Activated naive CD4-positive, alpha-beta T cell treated with anti-CD3 and anti-CD28 coated beads, Interleukin-2, amount 10 ng/mL, durations not matched to agents 7 days and 5 days (primary cell): ENCODE data around the gene AHRR.

Experiments
- CTCF ChIA-PET: fragments of 350-600 bp; sonication (Branson Sonifier 250); formaldehyde crosslinking; loops from one replicate; lab custom pipeline; 2021; ENCODE audit warnings: antibody characterized with exemption; lab: Charles Lee
- DNase-seq: peaks from one replicate; pipeline ENCODE4 v3.0.0-alpha.2; 2020
- H3K27ac Mint-ChIP-seq: one replicate; pipeline ENCODE4 v1.8.0; 2021; ENCODE audit warnings: mild to moderate bottlenecking, moderate library complexity, mixed read lengths
- H3K27me3 Mint-ChIP-seq: one replicate; pipeline ENCODE4 v1.8.0; 2021; ENCODE audit warnings: mild to moderate bottlenecking, mixed read lengths
- H3K36me3 Mint-ChIP-seq: one replicate; pipeline ENCODE4 v1.8.0; 2021; ENCODE audit warnings: mixed read lengths
- H3K4me1 Mint-ChIP-seq: one replicate; pipeline ENCODE4 v1.8.0; 2021; ENCODE audit warnings: mixed read lengths
- H3K4me3 Mint-ChIP-seq: one replicate; pipeline ENCODE4 v1.8.0; 2021; ENCODE audit warnings: mild to moderate bottlenecking, moderate library complexity, mixed read lengths
- H3K9me3 Mint-ChIP-seq: one replicate; pipeline ENCODE4 v1.8.0; 2021; ENCODE audit warnings: mixed read lengths

AHRR gene

GRCh38 chr5:437281-437771 is 115.8 kb downstream of the AHRR start:
- Mint-ChIP-seq H3K4me1 (peaks cover 15% of the 10 kb centered on the region), H3K9me3 (no peaks in the 10 kb centered on the region), H3K4me3 (no peak overlapping the region), H3K27me3 (no peaks in the 10 kb centered on the region), H3K27ac (no peak overlapping the region), H3K36me3 (no peaks in the 10 kb centered on the region)
- no peak for DNase-seq
- CTCF ChIA-PET = interaction anchor here (1.1 to 1.8 kb wide), 4 partner anchors 9 to 249 kb away, joined by 3 to 4 read pairs (median 4); no protein-coding TSS in a partner anchor

GRCh38 chr5:438481-438981 is 117.0 kb downstream of the AHRR start:
- H3K4me1 Mint-ChIP-seq = peaks cover 21% of the 10 kb centered on the region
- H3K36me3 Mint-ChIP-seq = peaks cover 3% of the 10 kb centered on the region
- DNase-seq = peak; percentile 15
- H3K27ac Mint-ChIP-seq = no peak overlapping the region
- CTCF ChIA-PET = interaction anchor here (1.1 to 1.8 kb wide), 2 partner anchors 10 to 250 kb away, joined by 3 to 4 read pairs; no protein-coding TSS in a partner anchor
- H3K27me3 Mint-ChIP-seq = no peaks in the 10 kb centered on the region
- H3K4me3 Mint-ChIP-seq = no peak overlapping the region
- H3K9me3 Mint-ChIP-seq = no peaks in the 10 kb centered on the region

GRCh38 chr5:439181-439580 is 117.7 kb downstream of the AHRR start:
- H3K4me3 Mint-ChIP-seq = no peak overlapping the region
- no peaks in the 10 kb centered on the region for H3K9me3 Mint-ChIP-seq
- no peak overlapping the region for H3K27ac Mint-ChIP-seq
- peaks cover 25% of the 10 kb centered on the region for H3K4me1 Mint-ChIP-seq
- CTCF ChIA-PET = no interaction called here
- DNase-seq = no peak
- no peaks in the 10 kb centered on the region for H3K27me3 Mint-ChIP-seq
- H3K36me3 Mint-ChIP-seq = peaks cover 8% of the 10 kb centered on the region

GRCh38 chr5:439636-440035 is 118.1 kb downstream of the AHRR start:
- CTCF ChIA-PET = no interaction called here
- no peak overlapping the region for H3K4me3 Mint-ChIP-seq
- H3K9me3 Mint-ChIP-seq = no peaks in the 10 kb centered on the region
- H3K27ac Mint-ChIP-seq = no peak overlapping the region
- no peak for DNase-seq
- H3K4me1 Mint-ChIP-seq = peaks cover 30% of the 10 kb centered on the region
- peaks cover 12% of the 10 kb centered on the region for H3K36me3 Mint-ChIP-seq
- H3K27me3 Mint-ChIP-seq = no peaks in the 10 kb centered on the region

GRCh38 chr5:440401-441201 is 119.1 kb downstream of the AHRR start:
- CTCF ChIA-PET = no interaction called here

DNA sequence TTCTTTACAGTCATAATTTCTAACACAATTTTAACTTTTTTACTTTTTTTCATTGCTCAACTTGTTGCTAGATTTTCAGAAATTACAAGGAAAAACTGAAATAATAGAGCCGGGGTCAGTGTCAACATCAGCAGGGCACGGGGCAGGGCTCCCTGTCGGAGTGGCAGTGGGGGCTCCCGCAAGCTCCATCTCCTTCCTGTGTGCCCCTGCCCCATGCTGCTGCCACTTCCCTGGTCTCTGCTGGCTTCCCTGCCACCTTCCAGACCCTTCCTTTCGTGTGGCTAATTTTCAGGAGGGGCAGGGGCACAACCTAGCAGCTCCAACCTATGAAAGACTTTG is 120.5 kb downstream of the AHRR start:
- CTCF ChIA-PET = no interaction called here
- Mint-ChIP-seq H3K27me3 (no peaks in the 10 kb centered on the region), H3K36me3 (peaks cover 25% of the 10 kb centered on the region), H3K27ac (peak overlapping the region; percentile 93), H3K9me3 (no peaks in the 10 kb centered on the region), H3K4me1 (peaks cover 44% of the 10 kb centered on the region), H3K4me3 (peak overlapping the region; percentile 98)
- DNase-seq = no peak

More at GRCh38 chr5:440401-441201, 119.1 kb downstream of the AHRR start:
- H3K27me3 Mint-ChIP-seq = no peaks in the 10 kb centered on the region
- DNase-seq = peak; percentile 17
- H3K9me3 Mint-ChIP-seq = no peaks in the 10 kb centered on the region
- peaks cover 35% of the 10 kb centered on the region for H3K4me1 Mint-ChIP-seq
- H3K36me3 Mint-ChIP-seq = peaks cover 17% of the 10 kb centered on the region
- H3K27ac Mint-ChIP-seq = no peak overlapping the region
- no peak overlapping the region for H3K4me3 Mint-ChIP-seq

- H3K27ac Mint-ChIP-seq = peak within 1 kb of the TSS; percentile 93
- H3K9me3 Mint-ChIP-seq = no peaks in the 10 kb centered on the region
- peaks cover 27% of the 10 kb centered on the region for H3K36me3 Mint-ChIP-seq
- peak; percentile 81 for DNase-seq
- H3K4me1 Mint-ChIP-seq = peaks cover 44% of the 10 kb centered on the region
- CTCF ChIA-PET = no interaction called here
- peak within 1 kb of the TSS; percentile 98 for H3K4me3 Mint-ChIP-seq
- H3K27me3 Mint-ChIP-seq = no peaks in the 10 kb centered on the region
Observed at GRCh38 chr5:442335-443238, 121.1 kb downstream of the AHRR start, which contains the start of gene EXOC3. TSS of gene EXOC3 (plus strand) at chr5:443176. CDS start at chr5:446206, 3,030 bp downstream.

DNA sequence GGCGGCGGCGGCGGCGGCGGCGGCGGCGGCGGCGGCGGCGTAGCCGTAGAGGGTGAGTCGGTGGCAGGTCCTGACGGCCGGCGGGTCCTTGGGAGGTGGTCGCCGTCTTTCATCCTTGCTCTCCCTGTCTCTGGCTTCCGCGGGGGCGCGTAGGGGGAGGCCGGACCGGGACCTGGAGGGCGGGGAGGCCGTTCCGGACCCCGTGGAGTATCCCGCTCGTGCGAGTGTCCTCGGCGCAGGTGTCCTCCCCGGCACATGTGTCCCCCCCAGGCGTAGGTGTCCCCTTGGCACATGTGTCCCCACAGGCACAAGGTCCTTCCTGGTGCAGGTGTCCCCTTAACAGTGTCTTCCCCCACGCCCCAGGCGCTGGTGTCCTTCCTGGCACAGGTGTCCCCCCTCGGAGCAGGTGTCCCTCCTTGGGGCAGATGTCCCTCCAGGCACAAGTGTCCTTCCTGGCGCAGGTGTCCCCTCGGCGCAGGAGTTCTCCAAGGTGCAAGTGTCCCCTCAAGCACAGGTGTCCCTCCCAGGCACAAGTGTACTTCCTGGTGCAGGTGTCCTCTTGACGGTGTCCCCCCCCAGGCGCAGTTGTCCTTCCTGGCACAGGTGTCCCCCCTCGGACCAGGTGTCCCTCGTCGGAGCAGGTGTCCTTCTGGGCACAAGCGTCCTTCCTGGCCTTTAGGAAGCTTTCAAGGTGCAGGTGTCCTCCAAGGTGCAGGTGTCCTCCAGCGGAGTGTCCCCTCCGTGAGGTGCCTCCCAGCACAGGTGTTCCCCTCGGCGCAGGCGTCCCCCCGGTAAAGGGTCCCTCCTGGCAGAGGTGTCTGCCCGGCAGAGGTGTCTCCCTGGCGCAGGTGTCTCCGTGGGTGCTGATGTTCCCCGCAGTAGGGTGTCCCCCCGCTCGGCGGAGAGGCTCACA is 122.0 kb downstream of the AHRR start:
- Mint-ChIP-seq H3K4me3 (peak overlapping the region; percentile 98), H3K27ac (peak overlapping the region; percentile 75), H3K4me1 (peaks cover 44% of the 10 kb centered on the region), H3K9me3 (no peaks in the 10 kb centered on the region), H3K27me3 (no peaks in the 10 kb centered on the region), H3K36me3 (peaks cover 35% of the 10 kb centered on the region)
- CTCF ChIA-PET = interaction anchor here (0.7 to 2.7 kb wide), 2 partner anchors 10 to 13 kb away, joined by 3 to 17 read pairs; no protein-coding TSS in a partner anchor
- peak; percentile 62 for DNase-seq

DNA sequence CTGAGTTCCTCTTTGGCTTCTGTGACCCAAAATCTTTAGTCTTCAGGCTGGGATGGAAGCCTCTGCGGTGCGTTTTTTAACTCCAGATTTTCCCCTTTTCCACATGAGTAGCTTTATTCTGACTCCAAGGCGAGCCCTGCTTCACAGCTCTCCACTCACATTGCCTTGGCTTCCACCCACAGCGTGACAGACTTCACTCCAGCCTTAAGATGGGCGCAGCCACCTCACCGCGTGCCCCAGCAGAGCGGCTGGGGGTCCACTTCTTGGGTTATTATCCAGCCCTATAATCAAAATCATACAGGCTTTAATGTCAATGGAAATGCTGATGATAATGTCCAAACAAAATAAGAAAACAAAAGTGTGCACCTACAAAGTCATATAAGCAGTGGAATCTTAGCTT is 122.7 kb downstream of the AHRR start:
- Mint-ChIP-seq H3K27me3 (no peaks in the 10 kb centered on the region), H3K9me3 (no peaks in the 10 kb centered on the region), H3K4me1 (peaks cover 46% of the 10 kb centered on the region), H3K36me3 (peaks cover 42% of the 10 kb centered on the region), H3K4me3 (peak overlapping the region; percentile 98), H3K27ac (peak overlapping the region; percentile 81)
- peak; percentile 11 for DNase-seq
- CTCF ChIA-PET = interaction anchor here (0.7 to 2.7 kb wide), 4 partner anchors 9 to 127 kb away, joined by 3 to 17 read pairs (median 5); no protein-coding TSS in a partner anchor

DNA sequence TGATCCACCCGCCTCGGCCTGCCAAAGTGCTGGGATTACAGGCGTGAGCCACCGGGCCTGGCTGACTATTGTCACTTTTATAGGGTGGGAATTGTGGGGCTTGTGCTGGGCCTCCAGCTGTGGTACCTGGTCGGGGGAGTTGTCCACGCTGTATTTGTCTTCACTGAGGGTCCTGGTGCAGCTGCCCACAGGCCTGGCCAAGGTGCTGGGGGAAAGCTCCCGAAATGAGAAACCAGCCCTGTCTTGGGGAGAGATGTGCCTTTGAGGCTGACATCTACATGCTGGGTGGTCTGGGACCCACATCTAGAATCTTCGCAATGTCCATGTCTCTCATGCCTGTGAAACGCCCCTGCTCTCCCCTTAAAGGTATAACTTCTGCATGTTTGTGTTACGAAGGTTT is 124.1 kb downstream of the AHRR start:
- H3K27me3 Mint-ChIP-seq = no peaks in the 10 kb centered on the region
- peak; percentile 18 for DNase-seq
- no peak overlapping the region for H3K4me3 Mint-ChIP-seq
- H3K36me3 Mint-ChIP-seq = peaks cover 55% of the 10 kb centered on the region
- CTCF ChIA-PET = interaction anchor here (0.7 to 2.7 kb wide), 11 partner anchors 10 to 129 kb away, joined by 3 to 17 read pairs (median 4); no protein-coding TSS in a partner anchor
- H3K4me1 Mint-ChIP-seq = peaks cover 46% of the 10 kb centered on the region
- H3K9me3 Mint-ChIP-seq = peaks cover 4% of the 10 kb centered on the region
- no peak overlapping the region for H3K27ac Mint-ChIP-seq

- CTCF ChIA-PET = interaction anchor here (0.6 to 2.7 kb wide), 28 partner anchors 9 to 455 kb away, joined by 3 to 17 read pairs (median 3); no protein-coding TSS in a partner anchor
- Mint-ChIP-seq H3K4me3 (no peak overlapping the region), H3K27ac (no peak overlapping the region), H3K36me3 (peaks cover 62% of the 10 kb centered on the region), H3K27me3 (no peaks in the 10 kb centered on the region), H3K9me3 (peaks cover 9% of the 10 kb centered on the region), H3K4me1 (peaks cover 43% of the 10 kb centered on the region)
- DNase-seq = peak; percentile 11
Observed at GRCh38 chr5:446066-446882, 124.8 kb downstream of the AHRR start.

GRCh38 chr5:446883-447263 is 125.4 kb downstream of the AHRR start:
- peaks cover 14% of the 10 kb centered on the region for H3K9me3 Mint-ChIP-seq
- peaks cover 41% of the 10 kb centered on the region for H3K4me1 Mint-ChIP-seq
- peak overlapping the region; percentile 44 for H3K27ac Mint-ChIP-seq
- peaks cover 68% of the 10 kb centered on the region for H3K36me3 Mint-ChIP-seq
- peak; percentile 20 for DNase-seq
- CTCF ChIA-PET = interaction anchor here (0.5 to 2.2 kb wide), 25 partner anchors 8 to 454 kb away, joined by 3 to 7 read pairs (median 3); no protein-coding TSS in a partner anchor
- no peak overlapping the region for H3K4me3 Mint-ChIP-seq
- no peaks in the 10 kb centered on the region for H3K27me3 Mint-ChIP-seq
